Measurements from ENCODE around the gene AJAP1.
A peak's percentile ranks its signal among the peaks of the same experiment; 100 is the strongest.

Gene AJAP1

DNA sequence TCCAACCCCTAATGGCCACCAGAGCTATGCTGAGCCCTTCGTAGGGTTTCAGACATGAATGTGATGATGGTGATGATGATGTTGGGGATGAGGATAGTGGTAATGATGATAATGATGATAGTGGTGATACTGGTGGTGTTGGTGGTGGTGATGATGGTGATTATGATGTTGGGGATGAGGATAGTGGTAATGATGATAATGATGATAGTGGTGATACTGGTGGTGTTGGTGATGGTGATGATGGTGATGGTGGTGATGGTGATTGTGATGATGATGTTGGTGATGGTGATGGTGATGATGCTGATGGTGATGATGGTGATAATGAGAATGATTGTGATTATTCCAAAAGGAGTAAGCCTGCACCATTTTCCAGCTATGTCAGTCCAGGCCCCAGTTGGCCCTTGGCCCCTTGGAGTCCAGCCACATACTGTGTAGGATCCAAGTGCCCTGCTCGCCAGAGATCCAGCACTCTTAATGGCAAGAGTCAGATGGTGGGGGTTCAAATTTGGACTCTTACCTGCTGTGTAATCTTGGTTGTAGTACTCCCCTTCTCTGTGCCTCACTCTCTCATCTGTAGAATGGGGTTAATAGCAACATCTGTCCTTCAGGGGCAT lies 28.3 kb downstream of the AJAP1 start:
- no peak for DNase-seq (ENCODE audit: low read depth)

DNA sequence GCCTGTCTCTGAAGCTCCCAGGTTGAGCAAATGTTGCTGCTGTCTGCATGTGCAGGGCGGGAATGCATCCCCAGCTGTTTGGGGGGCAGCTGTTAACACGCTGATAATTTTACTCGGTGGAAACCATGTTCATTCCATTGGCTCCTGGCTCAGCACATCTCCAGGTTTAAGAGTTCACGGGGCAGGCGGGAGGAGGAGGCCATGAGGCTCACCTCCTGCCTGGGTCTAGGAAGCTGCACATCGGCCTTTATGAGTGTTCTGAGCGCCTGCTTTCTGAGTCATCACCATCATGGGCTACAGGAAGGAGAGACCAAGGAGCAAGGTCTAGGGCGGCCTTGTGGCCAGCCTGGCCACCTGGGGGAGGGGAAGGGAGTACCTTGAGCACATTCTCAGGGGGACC lies 29.7 kb downstream of the AJAP1 start:
- no peak for DNase-seq (ENCODE audit: low read depth)

DNA sequence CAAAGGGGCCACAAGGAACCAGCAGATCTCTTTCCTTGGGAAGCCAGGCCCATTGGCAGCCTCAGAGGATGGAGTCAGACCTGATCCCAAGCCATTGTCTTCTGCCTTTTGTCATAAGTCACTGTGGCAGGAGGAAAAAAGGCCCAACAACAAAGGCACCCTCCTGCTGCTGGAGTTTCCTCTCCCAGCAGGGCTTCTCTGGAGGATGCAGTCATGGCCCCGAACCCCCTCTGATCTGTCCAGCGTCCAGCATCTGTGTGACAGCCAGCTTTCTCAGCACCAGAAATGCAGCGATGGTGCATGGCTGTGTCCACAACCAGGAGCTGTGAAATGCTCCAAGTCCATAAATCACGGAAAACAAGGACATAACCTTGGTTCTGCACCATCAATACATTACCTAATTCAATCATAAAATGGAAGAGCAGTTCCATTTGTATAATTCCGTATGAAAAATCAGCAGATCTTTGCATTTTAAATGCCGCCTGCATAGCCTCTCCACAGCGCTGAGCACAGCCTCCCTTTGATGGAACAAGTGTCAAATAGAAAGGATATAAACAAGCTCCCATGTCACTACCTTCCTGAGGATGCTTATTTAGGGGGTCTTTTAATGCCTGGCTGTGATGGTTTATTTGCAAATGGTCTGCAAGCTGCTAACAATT lies 30.6 kb downstream of the AJAP1 start:
- DNase-seq (ENCODE audit: low read depth) = no peak

DNA sequence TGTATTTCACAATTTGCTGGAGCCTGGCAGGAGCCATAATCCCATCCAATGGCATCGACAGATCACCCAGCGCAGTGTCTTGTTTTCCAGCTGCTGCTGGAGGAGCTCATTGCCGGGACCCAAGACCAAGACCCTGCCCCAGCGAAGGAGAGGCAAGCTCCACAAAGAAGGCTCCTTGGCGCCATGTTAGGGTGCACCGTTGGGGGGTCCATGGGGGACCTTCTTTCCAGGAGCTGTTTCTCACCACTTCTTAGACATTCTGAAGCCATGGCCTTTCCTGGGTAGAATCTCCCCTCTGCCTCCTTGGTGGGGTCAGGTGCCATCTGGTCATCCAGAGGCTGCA lies 31.1 kb downstream of the AJAP1 start:
- no peak for DNase-seq (ENCODE audit: low read depth)

DNA sequence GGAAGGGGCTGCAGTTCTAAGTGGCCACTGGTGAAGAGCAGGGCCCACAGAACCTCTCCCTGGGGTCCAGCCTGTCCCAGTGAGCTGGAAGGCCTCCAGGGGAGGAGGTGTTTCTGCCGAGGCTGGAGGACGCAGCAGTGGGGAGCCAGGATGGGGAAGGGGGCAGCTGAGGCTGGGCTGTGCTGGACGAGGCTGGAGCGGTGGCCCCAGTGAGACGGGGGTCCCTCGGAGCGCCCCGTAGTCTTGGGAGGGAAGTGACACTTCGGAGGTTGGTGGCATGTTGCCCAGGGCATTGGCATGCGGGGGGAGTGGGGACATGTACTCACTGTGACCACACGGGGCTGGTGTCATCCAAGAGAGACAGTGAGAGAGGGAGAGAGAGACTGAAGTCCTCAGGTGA lies 33.5 kb downstream of the AJAP1 start:
- DNase-seq (ENCODE audit: low read depth) = no peak

DNA sequence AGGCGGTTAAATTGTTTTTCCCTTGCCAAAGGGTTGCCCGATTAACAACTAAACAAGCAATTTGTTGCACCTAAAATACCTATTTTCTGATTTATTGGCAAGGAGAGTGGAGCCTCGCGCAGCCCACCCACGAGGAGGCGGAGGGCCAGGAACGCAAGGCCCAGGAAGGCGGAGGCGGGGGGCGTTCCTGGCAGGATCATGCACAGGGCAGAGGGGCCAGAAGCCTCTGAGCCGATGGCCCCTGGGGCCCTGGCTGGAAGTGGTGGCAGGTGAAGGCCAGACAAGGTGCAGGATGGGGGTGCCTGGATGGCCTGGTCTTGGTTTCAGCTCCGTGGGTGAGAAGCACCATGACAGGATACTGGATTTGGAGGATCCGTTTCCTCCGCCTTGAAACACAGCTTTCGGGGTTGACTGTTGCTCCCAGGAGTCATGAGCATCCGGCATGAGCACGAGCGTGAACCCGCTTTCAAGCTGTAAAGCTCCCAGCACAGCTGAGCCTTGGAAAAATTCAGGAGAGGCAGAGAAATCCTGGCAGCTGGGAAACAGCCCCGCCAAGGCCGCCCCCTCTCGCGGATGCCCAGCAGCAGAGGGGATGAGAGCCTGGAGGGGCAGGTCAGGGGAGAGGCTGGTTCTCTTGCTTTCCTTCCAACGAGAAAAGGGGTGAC lies 35.0 kb downstream of the AJAP1 start:
- DNase-seq (ENCODE audit: low read depth) = no peak

DNA sequence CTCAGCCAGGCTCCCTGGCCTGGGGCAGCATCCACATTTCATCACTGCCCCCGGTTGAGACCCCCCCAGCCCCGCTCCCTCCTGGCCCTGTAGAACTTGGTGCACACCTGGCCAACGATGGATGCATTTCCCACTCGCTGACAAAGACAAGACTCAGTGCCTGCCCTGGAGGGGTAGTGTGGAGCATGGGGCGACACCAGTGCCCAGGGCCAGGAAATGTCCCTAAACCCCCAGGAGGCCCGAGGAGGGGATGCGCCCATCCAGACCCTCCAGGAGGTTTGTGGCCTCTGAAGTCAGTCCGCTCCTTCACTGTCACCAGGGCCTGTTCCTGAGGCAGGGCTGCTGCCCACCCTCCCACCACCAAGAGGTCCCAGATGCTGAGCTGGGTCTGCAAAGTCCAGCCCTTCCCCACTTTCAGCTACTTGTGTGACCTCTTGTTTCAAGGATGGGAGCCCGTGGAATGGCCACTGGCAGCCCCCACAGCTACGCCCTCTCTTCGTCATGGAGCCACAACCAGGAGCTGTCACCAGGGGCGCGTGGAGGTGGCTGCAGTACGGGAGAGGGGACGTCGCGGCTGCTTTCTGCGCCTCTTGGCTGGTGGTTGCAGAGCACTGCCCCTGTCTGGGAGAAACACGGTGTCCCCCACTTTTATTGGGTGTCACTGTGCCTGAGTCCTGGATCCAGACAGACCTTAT lies 35.7 kb downstream of the AJAP1 start:
- no peak for DNase-seq (ENCODE audit: low read depth)

DNA sequence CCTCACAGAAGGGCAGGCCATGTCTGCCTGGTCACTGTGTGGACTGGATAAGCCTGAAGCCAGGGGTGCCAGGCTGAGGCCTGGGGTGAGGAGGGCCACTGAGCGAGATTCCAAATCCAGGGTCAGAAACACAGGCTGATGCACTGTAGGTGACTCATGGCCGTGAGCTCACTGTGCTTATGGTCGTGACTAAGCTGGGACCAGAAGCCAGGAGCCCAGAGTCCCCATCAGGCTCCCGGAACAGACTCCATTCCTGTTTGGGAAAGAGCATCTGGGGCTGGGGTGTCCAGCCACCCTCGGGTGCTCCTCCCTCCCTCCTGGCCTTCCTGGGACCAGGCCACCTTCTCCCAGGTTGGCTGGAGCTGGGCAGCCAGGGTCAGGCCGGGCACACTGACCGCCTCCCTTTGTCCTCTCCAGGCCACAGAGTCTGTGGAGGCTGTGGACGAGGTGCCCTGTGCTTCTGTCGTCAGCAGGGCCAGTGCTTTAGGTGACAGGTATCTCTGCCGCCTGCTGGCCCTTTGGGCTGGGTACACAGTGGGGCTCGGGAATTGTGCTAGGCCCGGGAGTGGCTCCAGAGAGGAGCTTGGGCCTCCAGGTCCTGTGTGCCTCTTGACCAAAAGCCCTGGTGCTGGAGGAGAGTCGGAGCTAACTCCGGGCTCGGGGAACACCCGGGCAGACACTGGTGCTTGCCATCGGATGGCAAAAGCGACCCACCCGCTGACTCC lies 36.7 kb downstream of the AJAP1 start:
- peak; percentile 10 for DNase-seq (ENCODE audit: low read depth)

DNA sequence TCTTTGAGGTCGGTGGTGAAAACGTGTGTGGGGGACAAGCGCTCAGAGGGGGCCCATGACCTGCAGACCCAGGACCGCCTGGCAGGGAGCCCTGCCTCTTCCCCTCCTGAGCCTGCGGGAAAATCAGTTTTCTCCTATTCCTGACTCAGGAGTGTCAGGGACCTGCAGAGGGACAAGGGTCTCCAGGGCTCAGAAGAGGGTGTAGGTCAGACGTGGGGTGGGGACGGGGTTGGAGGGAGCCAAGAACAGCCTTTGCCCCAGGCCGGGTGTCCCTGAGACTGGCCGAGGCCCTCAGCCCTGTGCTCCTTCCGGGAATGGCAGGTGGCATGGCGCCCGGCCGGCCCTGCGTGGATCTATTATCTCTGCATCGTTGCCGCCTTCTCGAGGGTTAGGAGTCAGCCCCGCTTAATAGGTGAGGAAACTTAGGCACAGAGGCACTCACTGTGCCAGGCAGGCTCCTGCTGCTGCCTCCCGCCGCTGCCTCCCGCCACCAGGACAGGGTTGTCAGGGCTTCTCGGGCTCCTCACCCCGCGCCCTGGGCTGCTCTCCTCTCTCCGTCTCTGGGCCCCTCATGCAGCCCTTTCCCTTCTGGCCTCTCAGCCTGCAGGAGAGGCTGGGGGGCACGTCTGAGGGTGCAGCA lies 37.5 kb downstream of the AJAP1 start:
- DNase-seq (ENCODE audit: low read depth) = no peak

DNA sequence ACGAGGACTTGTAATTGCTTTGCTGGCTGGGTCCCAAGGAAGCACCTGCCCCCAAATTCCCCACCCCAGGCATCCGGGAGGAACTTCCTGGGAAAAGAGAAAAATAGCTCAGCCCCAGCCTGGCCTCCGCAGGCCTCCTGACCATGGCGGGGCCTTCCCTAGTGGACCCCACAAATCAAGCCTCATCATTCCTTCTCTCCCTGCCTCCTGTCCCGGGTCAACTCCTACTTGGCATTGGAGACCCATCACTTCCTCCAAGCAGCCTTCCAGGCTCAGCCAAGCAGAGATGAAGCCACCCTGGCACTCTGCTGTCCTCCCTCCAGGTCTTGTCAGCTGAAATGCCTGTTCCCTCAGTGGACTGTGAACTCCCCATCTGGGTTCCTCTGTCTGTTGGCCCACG lies 38.0 kb downstream of the AJAP1 start:
- no peak for DNase-seq (ENCODE audit: low read depth)

DNA sequence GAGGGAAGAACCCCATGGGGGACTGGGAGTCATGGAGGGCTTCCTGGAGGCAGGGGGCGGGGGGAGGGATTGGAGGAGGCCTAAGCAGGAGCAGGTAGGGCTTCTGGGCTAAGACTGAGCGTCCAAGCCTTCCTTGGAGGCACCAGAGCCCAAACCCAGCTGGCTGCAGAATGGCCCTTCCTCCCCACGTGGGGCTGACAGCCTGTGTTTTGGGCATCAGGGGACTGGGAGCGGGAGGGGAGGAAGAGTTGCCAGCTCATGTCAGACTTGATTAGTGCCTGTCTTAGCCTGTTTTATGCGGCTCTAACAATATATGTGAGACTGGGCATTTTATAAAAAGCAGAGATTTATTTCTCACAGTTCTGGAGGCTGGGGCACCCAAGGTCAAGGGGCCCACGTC lies 38.9 kb downstream of the AJAP1 start:
- no peak for DNase-seq (ENCODE audit: low read depth)

DNA sequence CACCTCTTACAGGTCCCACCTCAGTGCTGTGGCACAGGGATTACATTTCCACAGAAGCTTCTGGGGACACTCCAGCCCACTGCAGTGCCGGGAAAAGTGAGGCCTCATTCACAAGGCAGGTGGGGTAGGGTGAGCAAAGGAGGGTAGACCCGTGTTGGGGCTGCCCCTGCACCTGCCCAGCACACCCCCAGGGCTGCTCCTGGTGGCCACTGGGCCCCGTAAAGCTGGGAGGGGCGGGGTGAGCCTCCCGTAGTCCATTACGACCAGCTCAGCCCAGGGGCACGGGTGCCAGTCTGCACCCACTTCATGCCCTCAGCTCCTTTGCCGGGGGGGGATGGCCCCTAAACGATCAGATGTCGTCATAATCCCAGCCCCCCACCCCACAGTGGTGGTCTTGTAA lies 39.5 kb downstream of the AJAP1 start:
- no peak for DNase-seq (ENCODE audit: low read depth)

DNA sequence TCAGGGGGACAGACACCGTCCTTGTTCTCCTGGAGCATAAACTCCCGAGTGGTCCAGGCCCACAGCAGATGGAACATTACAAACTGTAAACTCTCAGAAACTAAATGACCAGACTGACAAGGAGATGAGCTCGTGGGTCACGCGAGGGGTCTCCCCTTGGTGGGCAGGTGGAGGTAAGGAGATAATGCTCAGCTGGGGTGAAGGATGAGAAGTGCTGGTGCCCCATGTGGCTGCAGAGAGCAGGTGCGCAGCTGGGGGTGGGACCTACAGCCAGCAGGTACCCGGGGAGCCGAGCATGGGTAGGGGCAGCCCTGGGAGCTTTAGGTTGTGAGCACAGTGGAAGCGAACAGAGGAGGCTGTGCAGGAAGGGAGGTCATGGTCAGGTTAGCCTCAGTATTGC lies 40.1 kb downstream of the AJAP1 start:
- no peak for DNase-seq (ENCODE audit: low read depth)

DNA sequence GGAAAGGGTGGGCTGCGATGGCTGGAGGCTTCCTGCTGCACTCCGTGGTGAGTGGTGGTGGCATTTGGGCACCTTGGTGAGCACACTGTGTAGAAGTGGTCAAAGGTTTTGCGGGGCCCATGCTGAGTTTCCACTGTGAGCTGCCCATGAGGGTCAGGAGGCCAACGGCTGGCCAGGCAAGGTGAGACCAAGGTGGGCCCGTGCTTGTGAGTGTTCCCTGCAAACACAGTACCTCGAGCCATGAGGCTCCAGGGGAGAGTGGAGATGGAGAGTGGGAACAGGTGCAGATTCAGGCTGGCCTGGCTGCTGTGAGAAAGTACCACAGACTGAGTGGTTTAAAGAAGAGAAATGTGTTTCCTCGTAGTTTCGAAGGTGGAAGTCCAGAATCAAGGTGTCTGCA lies 40.8 kb downstream of the AJAP1 start:
- DNase-seq (ENCODE audit: low read depth) = no peak

DNA sequence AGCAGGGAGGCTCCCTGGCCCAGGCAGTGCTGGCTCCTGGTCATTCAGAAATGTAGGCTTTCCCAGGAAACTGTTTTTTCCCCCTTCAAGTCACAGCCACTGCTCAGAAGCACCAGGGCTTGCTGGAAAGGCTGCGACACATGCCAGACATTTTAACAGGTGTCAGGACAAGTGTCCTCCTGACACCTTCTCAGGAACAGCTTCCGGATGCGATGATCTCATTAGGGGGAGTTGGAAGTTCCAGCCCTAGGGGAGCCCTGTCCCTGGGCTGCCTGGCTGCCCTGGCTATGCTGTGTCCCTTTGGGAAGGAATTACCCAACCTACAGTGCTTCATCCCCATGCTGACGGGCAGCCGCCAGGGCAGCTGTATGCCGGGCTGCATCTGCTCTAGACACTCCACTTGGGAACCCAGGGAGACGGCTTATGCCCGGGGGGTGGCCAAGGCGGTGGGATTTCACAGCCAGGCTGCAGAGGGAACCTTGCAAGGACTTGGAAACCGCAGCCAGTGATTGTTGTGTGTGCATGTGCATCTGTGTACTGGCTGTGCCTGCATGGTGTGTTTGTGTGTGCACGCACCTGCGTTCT lies 41.8 kb downstream of the AJAP1 start:
- DNase-seq (ENCODE audit: low read depth) = no peak

DNA sequence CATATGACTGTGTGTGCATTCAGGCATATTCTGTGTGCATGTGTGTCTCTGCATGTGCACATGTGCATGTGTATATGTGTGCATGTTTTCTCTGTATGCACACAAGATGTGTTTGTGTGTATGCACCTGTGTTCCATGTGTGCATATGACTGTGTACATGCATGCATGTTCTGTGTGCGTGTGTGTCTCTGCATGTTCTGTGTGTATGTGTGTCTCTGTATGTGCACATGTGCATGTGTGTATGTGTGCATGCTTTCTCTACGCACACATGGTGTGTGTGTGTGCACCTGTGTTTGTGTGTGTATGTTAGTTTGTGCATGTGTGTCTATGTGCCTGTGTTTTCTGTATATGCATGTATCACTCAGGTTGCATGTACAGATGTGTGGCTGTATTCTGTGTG lies 42.3 kb downstream of the AJAP1 start:
- no peak for DNase-seq (ENCODE audit: low read depth)

DNA sequence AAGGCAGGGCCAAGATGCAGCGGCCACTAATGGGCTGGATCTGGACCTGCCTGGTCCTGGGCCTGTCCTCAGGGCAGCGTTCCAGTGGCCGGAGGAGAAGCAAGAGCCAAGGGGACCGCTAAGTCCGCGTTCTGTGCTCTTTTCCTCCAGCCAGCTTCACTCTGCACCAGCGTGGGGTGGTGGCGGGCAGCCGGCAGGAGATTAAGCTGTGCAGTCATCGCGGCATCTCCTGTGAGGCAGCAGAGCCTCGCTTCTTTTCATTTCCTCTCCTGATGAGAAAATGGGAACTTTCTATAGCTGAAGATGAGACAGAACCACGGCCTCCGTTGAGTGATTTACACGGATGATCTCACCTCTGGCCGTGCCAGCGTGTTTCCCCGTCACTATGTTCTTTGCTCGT lies 43.4 kb downstream of the AJAP1 start:
- DNase-seq (ENCODE audit: low read depth) = no peak

DNA sequence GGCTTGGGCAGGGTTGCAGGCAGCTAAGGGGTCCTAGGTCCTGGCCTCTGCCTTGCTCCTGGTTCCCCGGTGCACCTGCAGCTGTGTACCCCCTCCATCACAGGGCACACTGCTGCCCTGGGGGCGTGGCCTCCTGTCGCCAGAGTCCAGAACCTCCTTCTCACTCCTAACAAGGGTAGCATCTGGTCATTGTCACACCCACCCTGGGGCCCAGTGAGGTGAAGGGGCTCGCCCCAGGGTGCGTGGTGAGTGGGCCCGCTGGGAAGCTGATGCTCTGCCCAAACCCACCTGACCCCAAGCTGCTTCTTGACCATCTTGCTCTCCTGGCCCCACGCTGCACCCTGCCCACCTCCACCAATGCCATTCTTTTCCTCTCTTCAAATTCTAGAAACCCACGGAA lies 44.5 kb downstream of the AJAP1 start:
- no peak for DNase-seq (ENCODE audit: low read depth)

DNA sequence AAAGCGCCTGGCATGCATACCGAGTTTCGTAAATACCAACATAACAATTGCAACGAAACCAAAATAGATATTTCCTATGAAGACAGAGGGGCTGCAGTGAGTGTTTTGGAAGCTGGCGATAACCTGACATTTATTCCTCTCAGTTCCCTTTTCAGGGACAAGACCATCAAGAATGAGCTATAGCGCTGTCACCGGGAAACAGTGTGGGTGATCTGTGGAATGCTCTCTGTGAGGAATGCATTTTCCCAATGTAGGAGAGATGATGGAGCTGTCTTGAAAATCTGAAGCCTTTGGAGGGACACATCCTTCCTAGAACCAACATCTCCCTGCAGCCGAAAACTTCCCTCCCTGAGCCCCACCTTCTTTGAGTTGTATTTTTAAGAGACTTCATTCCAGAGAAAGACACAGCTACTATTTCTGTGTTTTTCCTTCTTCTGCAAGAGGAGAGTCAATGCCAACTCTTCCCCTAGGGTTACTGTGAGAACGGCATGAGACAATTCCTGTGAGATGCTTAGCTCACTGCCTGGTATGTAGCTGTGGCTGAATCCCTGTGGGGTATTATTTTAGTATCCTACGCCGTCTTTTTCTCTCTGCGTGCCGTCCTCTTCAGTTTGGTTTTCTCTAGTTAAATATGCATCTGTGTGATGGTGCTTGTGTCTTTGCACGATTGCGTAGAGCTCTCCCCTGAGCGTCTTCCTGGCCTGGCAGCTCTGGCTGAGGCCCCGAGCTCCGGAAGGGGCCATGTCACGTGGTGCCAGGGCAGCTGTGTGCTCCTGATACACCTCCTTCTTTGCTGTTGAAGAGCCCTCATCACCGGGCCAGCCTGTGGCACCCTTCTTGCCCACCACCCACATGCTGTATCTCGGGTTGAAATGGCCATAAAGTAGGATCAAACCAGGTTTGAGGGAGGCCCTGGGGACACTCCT lies 45.2 kb downstream of the AJAP1 start:
- no peak for DNase-seq (ENCODE audit: low read depth)

DNA sequence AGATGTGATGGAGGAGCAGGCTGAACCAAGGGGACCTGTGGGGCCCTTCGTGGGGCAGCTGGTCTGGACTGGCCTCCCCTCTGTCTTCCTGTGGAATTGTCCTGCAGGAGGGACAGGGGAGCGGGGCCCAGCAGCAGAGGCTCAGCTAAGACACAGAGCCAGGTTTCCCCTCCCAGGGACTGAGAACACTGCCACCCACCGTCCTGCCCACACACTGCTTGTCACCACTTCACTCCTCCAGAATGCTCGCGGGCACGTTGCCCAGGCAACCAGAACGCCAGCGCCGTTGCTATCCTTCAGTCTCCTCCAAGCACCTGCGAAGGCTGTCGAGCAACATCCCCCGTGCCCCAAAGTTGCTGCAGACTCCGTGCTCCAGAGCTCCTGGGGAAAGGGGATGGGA lies 46.4 kb downstream of the AJAP1 start:
- no peak for DNase-seq (ENCODE audit: low read depth)

DNA sequence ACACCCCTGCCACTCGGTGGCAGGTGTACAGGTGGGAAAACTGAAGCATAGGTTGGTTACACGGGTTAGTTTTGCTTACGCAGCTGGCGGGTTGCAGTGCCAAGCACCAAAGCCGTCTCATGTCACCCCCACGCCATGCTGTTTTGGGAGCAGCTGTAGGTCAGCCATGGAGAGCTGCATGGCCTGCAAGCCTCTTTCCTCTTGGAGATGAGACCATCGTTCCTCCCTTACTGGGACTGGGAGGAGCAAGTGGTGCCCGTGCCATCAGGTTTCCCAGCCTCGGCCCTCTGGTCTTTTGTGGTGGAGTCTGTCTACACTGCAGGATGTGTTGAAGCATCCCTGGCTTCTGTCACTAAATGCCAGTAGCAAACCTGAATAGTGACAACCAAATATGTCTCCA lies 46.9 kb downstream of the AJAP1 start:
- no peak for DNase-seq (ENCODE audit: low read depth)
